ENCODE results near the gene CLCN7. TPM values are rescaled to one million over a fixed set of nuclear protein-coding genes. Genes with fewer than 3 reads are reported as not detected.

The CLCN7 gene
- total RNA-seq, 2 donors from 2014 or later = 43.3 to 47.0 TPM

- ATAC-seq (ENCODE audit: insufficient number of reproducible peaks, low FRiP score, low read depth) = no peak
- H3K9me3 ChIP-seq = no peaks in the 10 kb centered on the region
- H3K36me3 ChIP-seq = peaks cover 48% of the 10 kb centered on the region
- TF ChIP-seq CTCF (IDR thresholded peaks at IDR 0.05) = no peak
- no peak overlapping the region for H3K4me3 ChIP-seq
- peaks cover 11 to 22% of the 10 kb centered on the region in 2 donors for H3K4me1 ChIP-seq (ENCODE audit: control insufficient read depth in 1 of 2, low read depth in 2 of 2)
- no peak overlapping the region for H3K27ac ChIP-seq
- H3K27me3 ChIP-seq (replicated peaks; ENCODE audit: insufficient read depth) = no peaks in the 10 kb centered on the region
- no peak for DNase-seq (ENCODE audit: low spot score)
These were observed 21.6 kb upstream of the CLCN7 start for GRCh38 chr16:1496464-1496863.

GRCh38 chr16:1495889-1496262 is 21.0 kb upstream of the CLCN7 start:
- Histone ChIP-seq H3K27ac (no peak overlapping the region), H3K27me3 (replicated peaks; ENCODE audit: insufficient read depth) (no peaks in the 10 kb centered on the region), H3K9me3 (no peaks in the 10 kb centered on the region), H3K4me1 (ENCODE audit: control insufficient read depth in 1 of 2, low read depth in 2 of 2) (peaks cover 11 to 22% of the 10 kb centered on the region in 2 donors), H3K36me3 (peaks cover 42% of the 10 kb centered on the region), H3K4me3 (no peak overlapping the region)
- DNase-seq (ENCODE audit: low spot score) = no peak
- no peak for TF ChIP-seq CTCF (IDR thresholded peaks at IDR 0.05)
- ATAC-seq (ENCODE audit: insufficient number of reproducible peaks, low FRiP score, low read depth) = no peak

DNA sequence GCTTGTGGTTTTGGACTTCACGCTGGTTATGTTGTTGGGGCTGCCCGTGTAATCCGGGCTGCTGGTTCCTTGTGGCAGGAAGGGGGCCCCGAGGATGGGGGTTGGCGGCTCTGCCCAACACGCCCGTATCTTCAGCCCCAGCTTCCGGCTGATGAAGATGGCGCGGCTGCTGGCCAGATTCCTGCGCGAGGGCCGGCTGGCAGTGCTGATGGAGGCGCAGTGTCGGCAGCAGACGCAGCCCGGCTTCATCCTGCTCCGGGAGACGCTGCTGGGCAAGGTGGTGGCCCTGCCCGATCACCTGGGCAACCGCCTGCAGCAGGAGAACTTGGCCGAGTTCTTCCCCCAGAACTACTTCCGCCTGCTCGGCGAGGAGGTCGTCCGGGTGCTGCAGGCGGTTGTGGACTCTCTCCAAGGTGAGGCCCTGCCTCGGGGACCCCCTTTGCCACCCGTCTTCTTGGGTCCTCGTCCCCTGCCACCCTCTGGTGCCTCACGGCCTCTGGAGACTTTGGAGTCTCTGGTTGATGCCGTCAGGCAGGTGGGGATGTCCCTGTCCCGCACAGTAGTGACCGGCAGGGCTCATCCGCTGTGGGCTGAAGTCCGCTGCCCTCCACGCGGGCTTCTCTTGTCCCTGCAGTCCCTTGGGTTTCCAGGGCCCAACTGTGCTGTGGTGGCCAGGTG is 20.5 kb upstream of the CLCN7 start:
- Histone ChIP-seq H3K4me3 (no peak overlapping the region), H3K27me3 (replicated peaks; ENCODE audit: insufficient read depth) (no peaks in the 10 kb centered on the region), H3K4me1 (ENCODE audit: control insufficient read depth in 1 of 2, low read depth in 2 of 2) (peaks cover 11 to 22% of the 10 kb centered on the region in 2 donors), H3K27ac (no peak overlapping the region), H3K36me3 (peaks cover 37% of the 10 kb centered on the region), H3K9me3 (no peaks in the 10 kb centered on the region)
- DNase-seq (ENCODE audit: low spot score) (no peak), ATAC-seq (ENCODE audit: insufficient number of reproducible peaks, low FRiP score, low read depth) (no peak)
- TF ChIP-seq CTCF (IDR thresholded peaks at IDR 0.05) = no peak

DNA sequence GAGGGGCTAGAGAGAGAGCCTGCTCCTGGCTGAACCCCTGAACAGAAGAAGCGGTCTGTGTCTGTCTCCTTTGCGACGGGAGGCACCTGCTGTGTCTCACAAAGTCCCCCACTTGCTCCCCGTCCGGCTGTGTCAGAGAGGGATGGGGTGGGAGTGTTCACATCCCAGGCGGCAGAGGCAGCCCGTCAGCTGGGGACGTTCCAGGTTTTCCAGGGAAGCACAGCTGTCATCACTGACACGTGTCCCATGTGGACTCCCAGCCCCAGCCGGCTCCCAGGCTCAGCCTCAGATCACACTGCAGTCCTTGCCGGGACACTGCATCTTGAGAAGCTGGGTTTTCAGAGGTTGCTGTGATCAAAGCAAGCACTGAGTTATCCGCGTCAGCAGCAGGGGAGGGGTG is 19.9 kb upstream of the CLCN7 start:
- Histone ChIP-seq H3K4me1 (ENCODE audit: control insufficient read depth in 1 of 2, low read depth in 2 of 2) (peaks cover 11 to 22% of the 10 kb centered on the region in 2 donors), H3K27me3 (replicated peaks; ENCODE audit: insufficient read depth) (no peaks in the 10 kb centered on the region), H3K27ac (no peak overlapping the region), H3K4me3 (peak overlapping the region; percentile 95), H3K9me3 (no peaks in the 10 kb centered on the region), H3K36me3 (peaks cover 31% of the 10 kb centered on the region)
- TF ChIP-seq CTCF (IDR thresholded peaks at IDR 0.05) = peak; percentile 2
- DNase-seq (ENCODE audit: low spot score) (no peak), ATAC-seq (ENCODE audit: insufficient number of reproducible peaks, low FRiP score, low read depth) (no peak)

GRCh38 chr16:1494129-1494640 is 19.4 kb upstream of the CLCN7 start:
- Histone ChIP-seq H3K4me3 (peak overlapping the region; percentile 95), H3K27me3 (replicated peaks; ENCODE audit: insufficient read depth) (no peaks in the 10 kb centered on the region), H3K36me3 (peaks cover 27% of the 10 kb centered on the region), H3K27ac (peak overlapping the region; percentile 79 to 89), H3K4me1 (ENCODE audit: control insufficient read depth in 1 of 2, low read depth in 2 of 2) (peaks cover 11 to 22% of the 10 kb centered on the region in 2 donors), H3K9me3 (no peaks in the 10 kb centered on the region)
- DNase-seq (ENCODE audit: low spot score) = no peak
- TF ChIP-seq CTCF (IDR thresholded peaks at IDR 0.05) = peak; percentile 56
- ATAC-seq (ENCODE audit: insufficient number of reproducible peaks, low FRiP score, low read depth) = no peak

Data from thoracic aorta (tissue), 2 donors.